ES-I3 (cell line): Measurements from ENCODE around the gene RNF183.
"Not testable (repeated sequence)": the region's sequence is repeated elsewhere in the genome, so short reads cannot be mapped to it uniquely, and the experiment has no call there.

Source experiments
- H3K36me3 ChIP-seq: 2 replicates; pipeline ENCODE4 v1.6.1; 2013; ENCODE audit warnings: mild to moderate bottlenecking, low read length, control low read depth, moderate library complexity; ENCODE audit not compliant: insufficient read depth
- H3K4me1 ChIP-seq: 2 replicates; pipeline ENCODE4 v1.6.1; 2013; ENCODE audit warnings: mild to moderate bottlenecking, control low read depth, low read length; ENCODE audit not compliant: insufficient read depth
- H3K9ac ChIP-seq: 2 replicates; pipeline ENCODE4 v1.6.1; 2013; ENCODE audit warnings: low read depth, mild to moderate bottlenecking, low read length, moderate library complexity
- H3K9me3 ChIP-seq: 2 replicates; pipeline ENCODE4 v1.6.1; 2013; ENCODE audit warnings: mild to moderate bottlenecking, low read length, moderate library complexity; ENCODE audit not compliant: control insufficient read depth, insufficient read depth

The RNF183 gene

DNA sequence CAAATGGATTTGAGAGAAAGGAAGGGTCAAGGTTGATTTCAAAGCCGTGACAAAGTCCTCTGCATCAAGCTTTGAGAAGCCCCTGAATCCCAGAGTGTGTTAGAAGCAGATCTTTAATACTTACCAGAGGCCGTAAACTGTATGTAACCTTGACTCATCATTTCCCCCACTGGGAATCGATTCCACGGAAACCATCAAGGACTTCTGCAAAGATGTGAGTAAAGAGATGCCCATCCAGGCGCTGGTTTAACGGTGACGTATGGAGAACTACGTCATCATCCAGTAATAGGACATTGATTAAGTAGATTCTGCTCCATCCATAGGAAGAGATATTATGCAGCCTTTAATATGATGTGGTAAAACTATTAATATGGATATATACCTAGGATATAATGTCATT is 1.6 kb downstream of the RNF183 start:
- Histone ChIP-seq H3K4me1 (peaks cover 2% of the 10 kb centered on the region; the same call in 1 of the 2 replicates), H3K36me3 (no peaks in the 10 kb centered on the region), H3K9ac (no peak overlapping the region), H3K9me3 (no peaks in the 10 kb centered on the region)

DNA sequence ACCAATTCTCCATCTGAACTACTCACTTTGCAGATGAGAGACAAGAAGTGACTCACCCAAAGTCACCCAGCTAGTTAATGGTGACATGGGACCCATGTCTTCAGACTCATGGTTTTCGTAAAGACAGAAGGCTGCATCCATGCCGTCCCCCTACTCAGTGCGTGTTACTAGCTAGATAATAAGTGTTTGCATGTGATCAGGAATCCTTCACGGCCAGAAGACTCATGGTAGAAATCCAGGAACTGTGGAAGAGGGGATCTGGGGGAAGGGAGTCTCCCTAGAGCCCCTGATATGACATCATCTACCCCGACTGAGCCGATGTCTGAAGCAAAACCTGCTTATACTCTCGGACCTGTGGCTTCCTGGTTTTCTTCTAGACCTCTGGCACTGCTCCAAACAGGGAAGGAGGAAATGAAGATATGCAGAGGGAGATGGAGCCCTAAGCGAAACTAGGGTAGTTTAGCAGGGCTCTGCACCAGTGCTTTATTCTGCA is 3.3 kb downstream of the RNF183 start:
- H3K4me1 ChIP-seq: peaks cover 2% of the 10 kb centered on the region; the same call in 1 of the 2 replicates
- H3K9me3 ChIP-seq: no peaks in the 10 kb centered on the region
- H3K9ac ChIP-seq: no peak overlapping the region
- no peaks in the 10 kb centered on the region for H3K36me3 ChIP-seq

DNA sequence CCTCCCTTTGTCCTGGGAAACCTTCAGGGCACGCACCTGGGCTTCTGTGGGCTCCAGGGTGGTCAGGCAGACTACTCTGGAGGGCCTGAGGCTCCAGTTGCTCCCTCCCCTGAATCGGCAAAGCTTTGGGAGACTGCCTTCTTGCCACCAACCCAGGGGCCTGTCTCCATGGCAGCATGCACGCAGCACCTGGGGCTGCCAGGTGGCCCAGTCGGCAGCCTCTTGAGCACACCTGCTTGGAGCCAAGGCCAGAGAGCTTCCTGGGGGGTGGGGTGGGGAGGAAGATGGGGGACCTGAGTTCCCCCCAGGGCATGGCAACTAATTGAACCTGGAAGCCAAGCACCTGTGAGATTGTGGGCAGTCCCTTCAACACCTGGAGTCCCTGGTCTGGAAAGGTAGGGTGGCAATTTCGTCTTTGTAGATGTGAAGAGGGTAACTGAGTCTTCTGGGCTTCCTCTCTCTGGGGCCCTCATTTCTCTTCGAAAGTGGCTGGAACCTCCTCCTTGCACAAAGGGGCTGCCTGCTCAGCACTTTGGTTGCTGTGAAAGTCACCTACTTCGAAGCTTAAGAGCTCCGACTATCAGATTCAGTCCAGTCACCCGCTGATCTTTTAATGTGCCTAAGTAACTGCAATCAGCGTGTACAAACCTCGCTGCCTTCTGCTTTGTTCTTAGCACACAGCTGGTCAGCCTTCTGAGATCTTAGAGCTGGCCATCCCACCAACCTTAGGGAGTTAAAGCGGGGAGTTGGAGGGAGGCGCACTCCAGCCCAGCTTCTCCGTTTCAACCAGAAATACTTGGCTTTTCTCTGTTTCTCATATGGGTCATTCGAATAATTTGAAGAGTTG is 4.0 kb downstream of the RNF183 start:
- Histone ChIP-seq H3K36me3 (no peaks in the 10 kb centered on the region), H3K4me1 (peaks cover 2% of the 10 kb centered on the region; the same call in 1 of the 2 replicates), H3K9me3 (no peaks in the 10 kb centered on the region), H3K9ac (no peak overlapping the region)

DNA sequence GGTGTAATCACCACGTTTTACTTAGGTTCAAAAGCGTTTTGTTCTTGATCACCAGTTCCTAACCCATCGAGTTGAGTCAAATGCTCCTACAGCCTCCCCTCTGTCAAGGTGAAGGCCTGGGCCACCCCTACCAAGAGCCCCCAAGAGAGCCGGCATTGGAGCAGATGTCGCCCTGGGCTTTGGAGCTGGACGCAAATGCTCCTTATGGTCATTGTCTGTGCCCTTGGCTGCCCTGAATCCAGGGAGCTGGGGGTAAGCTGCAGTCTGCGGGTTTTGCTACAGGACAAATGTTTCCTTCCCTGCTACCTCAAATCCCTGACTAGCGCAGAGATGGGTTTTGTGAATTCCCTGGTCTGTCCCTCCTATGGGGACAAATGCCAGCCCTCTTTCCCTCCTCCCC is 4.9 kb downstream of the RNF183 start:
- no peaks in the 10 kb centered on the region for H3K9me3 ChIP-seq
- H3K9ac ChIP-seq: no peak overlapping the region
- peaks cover 2% of the 10 kb centered on the region; the same call in 1 of the 2 replicates for H3K4me1 ChIP-seq
- H3K36me3 ChIP-seq: no peaks in the 10 kb centered on the region

DNA sequence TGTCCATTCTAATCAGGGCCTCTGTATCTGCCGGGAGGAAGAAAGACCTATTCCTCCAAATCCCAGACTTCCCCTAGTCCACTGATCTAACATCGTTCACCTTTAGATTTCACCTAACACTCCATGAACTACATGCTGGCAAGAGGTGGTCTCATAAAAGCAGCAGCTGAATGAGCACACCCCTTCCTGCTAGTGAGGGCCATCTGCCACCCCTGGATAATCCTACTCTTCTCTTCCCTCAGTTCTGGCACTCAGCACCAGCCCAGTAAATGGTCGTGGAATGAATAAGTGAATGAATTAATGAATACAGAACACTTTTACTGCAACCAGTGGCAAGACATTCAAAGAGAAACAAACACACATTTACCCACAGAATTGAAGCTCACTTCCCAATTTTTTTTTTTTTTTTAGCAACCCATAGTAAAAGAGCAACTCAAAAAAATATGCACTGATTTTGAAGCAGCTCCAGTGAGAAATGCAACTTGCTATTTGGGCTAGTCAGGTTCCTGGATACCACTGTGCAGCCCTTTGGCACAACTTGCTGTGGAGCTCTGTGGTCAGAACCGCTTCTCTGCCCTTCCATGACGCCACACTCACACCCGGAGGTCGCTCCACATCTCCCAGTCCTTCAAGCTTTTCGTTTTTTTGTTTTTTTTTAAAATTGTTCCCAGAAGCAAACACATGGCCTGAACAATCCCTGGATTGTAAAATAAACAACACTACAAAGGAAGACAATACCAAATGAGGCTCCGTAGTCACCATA is 6.2 kb downstream of the RNF183 start:
- Histone ChIP-seq H3K9me3 (no peaks in the 10 kb centered on the region), H3K36me3 (no peaks in the 10 kb centered on the region; the same call in 1 of the 2 replicates), H3K9ac (no peak overlapping the region), H3K4me1 (peaks cover 2% of the 10 kb centered on the region; the same call in 1 of the 2 replicates)

DNA sequence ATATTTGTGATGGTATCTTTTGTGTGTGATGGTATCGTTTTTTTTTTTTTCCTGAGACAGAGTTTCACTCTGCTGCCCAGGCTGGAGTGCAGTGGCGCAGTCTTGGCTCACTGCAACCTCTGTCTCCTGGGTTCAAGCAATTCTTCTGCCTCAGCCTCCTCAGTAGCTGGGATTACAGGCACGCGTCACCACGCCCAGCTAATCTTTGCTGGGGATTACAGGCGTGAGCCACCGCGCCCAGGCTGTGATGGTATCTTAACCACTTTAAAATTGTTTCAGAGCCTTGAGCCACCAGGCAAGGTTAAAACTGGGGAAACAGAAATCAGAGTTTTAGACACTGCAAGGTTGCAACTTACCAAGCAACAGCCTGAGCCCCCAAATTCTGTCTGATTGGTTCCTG is 6.9 kb downstream of the RNF183 start:
- H3K9me3 ChIP-seq, H3K9ac ChIP-seq, H3K4me1 ChIP-seq, H3K36me3 ChIP-seq: not testable (repeated sequence)

DNA sequence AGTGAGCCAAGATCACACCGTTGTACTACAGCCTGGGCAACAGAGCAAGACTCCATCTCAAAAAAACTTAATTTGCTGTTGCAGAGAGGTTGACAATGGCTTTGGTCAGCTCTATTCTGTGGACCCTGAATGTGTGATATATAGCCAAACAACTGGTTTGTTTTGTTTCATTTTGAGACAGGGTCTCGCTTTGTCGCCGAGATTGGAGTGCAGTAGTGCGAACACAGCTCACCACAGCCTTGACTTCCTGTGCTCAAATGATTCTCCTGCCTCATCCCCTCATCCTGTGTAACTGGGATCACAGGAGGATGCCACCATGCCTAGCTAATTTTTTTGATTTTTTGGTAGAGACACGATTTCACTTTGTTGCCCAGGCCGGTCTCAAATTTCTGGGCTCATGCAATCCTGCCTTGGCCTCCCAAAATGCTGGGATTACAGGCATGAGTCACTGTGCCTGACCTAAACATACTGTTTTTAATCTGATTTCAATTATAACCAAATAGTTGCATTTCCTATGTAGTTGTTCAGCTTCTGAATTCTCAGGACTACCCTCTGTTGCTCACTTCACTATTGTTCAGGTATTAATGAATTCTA is 9.8 kb downstream of the RNF183 start:
- Histone ChIP-seq H3K4me1 (no peaks in the 10 kb centered on the region), H3K36me3 (peaks cover 24% of the 10 kb centered on the region), H3K9me3 (no peaks in the 10 kb centered on the region), H3K9ac (no peak overlapping the region)

DNA sequence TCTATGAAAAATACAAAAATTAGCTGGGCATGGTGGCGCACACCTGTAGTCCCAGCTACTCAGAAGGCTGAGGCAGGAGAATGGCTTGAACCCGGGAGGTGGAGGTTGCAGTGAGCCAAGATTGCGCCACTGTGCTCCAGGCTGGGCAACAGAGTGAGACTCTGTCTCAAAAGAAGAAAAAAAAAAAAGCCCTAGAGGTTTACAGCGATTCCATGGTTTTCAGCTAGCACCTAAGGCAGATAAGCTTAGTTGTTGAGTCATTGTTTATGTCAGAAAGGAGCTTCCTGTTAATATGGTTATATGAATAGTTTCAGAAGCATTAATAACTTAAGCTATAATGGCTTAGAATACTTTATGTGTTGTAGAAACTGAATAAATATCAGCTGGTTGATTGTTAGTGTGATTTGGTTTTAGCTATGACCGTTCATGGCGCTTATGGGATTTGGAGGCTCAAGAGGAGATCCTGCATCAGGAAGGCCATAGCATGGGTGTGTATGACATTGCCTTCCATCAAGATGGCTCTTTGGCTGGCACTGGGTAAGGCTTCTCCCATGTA is 13.0 kb downstream of the RNF183 start:
- H3K9me3 ChIP-seq: no peaks in the 10 kb centered on the region
- H3K36me3 ChIP-seq: peaks cover 49% of the 10 kb centered on the region
- H3K9ac ChIP-seq: no peak overlapping the region
- H3K4me1 ChIP-seq: no peaks in the 10 kb centered on the region

DNA sequence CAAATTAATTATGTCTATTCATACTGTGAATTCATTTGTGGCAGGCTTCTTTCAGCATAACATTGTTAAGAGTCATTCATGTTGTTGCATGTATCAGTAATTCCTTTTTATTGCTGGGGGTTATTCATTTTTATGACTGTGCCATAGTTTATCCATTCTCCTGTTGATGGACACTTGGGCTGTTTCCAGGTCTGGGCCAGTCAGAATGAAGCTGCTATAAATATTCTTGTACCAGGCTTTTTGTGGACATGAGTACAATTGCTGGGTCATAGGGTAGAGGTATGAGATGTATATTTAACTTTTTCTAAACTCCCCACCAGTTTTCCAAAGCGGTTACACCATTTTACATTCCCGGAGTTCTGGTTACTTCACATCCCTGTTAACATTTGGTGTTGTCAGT is 14.1 kb downstream of the RNF183 start:
- no peaks in the 10 kb centered on the region for H3K4me1 ChIP-seq
- peaks cover 60% of the 10 kb centered on the region for H3K36me3 ChIP-seq
- H3K9me3 ChIP-seq: no peaks in the 10 kb centered on the region
- no peak overlapping the region for H3K9ac ChIP-seq

DNA sequence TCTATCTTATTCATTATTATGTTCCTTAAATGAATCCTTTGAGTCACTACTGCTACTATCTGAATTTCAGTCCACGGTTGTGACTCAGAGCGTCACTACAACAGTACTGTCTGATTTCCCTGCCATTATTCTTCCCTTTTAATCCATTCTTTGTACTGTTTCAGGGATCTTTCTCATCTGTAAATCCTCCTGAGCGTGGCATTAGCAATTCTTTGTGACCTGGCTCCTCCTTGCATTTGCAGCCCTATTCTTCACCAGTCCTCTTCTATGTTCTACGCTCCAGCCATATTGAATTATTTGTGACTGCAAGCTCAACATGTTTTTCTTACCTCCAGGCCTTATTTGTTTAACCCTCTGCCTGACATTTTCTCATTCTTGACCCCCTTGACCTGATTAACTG is 21.8 kb downstream of the RNF183 start:
- Histone ChIP-seq H3K9me3 (no peaks in the 10 kb centered on the region), H3K36me3 (peaks cover 64% of the 10 kb centered on the region), H3K9ac (no peak overlapping the region), H3K4me1 (peaks cover 1% of the 10 kb centered on the region; the same call in 1 of the 2 replicates)

DNA sequence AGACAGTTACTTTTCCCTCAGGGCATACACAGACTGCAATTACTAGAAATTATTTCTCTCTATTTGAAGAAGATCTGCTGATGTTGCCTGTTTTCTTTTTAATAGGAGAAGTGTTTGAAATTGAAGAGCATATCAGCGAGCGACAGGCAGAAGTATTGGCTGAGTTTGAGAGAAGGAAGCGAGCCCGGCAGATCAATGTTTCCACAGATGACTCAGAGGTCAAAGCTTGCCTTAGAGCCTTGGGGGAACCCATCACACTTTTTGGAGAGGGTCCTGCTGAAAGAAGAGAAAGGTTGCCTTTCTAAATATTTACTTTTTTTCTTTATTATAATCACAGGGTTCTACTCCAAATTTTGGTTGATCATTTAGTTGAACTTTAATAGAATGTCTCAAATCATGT is 24.3 kb downstream of the RNF183 start:
- H3K9ac ChIP-seq: no peak overlapping the region

DNA sequence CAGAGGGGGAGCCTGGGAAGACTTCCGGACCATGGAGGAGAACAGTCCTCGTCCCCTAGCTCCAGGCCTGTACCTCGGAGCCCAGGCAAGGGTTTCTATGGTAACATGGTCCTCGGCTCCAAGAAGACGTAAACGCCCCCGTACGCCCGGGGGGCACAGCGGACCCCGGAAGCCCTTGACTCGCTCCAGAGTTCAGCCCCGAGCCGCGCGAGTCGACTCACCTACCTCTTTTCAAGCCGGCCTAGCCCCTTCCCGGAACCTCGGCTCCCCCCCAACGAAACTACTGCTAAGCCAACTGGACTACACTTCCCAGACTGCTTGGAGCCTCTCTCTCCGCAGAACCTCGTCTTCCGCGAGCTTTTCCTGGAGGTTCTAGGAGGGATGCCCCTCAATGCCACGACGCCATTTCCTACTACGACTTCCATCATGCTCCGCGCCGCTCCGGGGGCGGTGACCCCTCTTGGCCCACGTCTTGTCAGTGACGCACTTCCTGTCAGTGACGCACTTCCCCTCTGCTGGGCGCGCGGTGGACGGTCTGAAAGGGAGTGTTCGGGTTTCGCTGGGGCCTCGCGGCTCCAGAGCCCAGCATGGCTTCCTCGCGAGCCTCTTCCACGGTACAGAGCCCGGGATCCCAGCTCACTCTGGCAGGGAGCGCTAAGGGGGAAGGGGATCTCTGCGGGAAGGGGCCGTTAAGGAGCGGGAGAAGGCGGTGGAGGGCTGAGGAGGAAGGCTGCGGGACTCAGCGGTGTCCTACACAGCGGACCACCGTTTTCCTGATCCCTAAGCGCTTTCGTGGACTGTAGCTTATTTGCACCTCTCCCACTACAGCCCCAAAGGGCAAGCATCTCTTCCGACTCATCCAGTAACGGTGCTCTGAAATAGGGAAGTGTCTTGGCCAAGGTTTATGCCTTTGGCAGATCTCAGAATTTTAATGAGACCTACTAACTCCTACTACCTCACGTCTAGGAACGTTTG is 27.7 kb downstream of the RNF183 start, which contains the start of the genes CDC26 and PRPF4:
Gene CDC26 (minus strand): TSS at position 416 of the 975 bp plus-strand sequence. CDS start 3,065 bp downstream, outside the sequence.
Gene PRPF4 (plus strand): TSS at position 502 of the 975 bp plus-strand sequence. CDS start 86 bp downstream, at position 588.
- Histone ChIP-seq H3K9me3 (no peaks in the 10 kb centered on the region), H3K4me1 (peaks cover 4% of the 10 kb centered on the region; the same call in 1 of the 2 replicates), H3K9ac (peak within 1 kb of the TSS; percentile 82), H3K36me3 (peaks cover 29% of the 10 kb centered on the region)

More for the DNA sequence above, 24.3 kb downstream of the RNF183 start:
- Histone ChIP-seq H3K9me3 (no peaks in the 10 kb centered on the region), H3K36me3 (peaks cover 43% of the 10 kb centered on the region), H3K4me1 (peaks cover 4% of the 10 kb centered on the region; the same call in 1 of the 2 replicates)
